ENCODE data around the gene CBX8. TPM values are rescaled to one million over a fixed set of nuclear protein-coding genes. Genes with fewer than 3 reads are reported as not detected.

CBX8 gene
- total and polyA plus RNA-seq, 2 of the 8 experiments (the other 6 are each of a cell fraction or from before 2014, with no cell fraction given), result 0.09 to 2.1 TPM

DNA sequence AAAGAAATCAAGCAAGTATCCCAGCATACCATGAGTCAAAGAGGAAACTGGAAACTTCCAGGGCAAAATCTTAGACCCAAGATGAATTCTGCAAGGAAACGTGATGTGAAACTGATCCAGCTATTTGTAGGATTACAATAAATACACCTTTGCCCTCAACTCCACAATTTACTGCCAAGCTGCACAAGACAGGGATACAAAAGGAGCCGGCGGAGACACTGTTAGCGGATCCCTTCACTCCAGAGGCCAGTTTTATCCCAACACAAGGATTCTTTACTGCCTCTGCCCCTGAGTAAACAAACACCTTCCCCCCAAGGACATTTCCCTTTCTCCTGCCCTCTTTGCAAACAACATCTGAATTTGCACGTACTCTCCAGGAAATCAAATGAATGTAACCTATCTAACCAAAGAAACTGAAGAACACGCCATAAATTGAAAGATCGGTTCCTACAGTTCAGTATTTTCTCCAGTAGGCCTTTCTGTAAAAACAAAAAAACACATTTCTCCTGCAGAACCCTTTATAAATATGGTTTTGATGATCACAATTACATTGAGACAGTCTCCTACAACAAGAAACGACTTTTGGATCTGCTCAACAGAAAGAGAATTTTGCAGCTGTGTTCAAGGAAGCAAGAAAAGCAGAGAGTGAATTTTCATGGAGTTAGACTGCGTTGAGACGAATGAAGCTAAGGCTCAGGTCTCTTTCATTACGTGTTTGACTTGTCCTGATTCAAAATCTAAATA, 20.3 kb downstream of the CBX8 start:
- Histone ChIP-seq H2BK120ac (replicated peaks; ENCODE audit: low read depth, low read length) (no peak overlapping the region), H3K36me3 (ENCODE audit: control insufficient read depth in 2 of 4, insufficient read depth in 4 of 4, low read length in 3 of 4) (peaks cover 9 to 22% (median 15%) of the 10 kb centered on the region in 4 experiments; a peak in 7 of 8 replicates), H4K5ac (ENCODE audit: insufficient read length, low read depth, low read length) (peak overlapping the region; percentile 12), H3K27ac (ENCODE audit: low read depth, low read length) (peak overlapping the region; percentile 74; the same call in 1 of the 2 replicates), H2BK15ac (ENCODE audit: low read length) (no peak overlapping the region), H2BK12ac (ENCODE audit: low read depth, low read length) (peak overlapping the region; percentile 3; the same call in 1 of the 2 replicates), H3K27me3 (replicated peaks in 1 of 4; ENCODE audit: control insufficient read depth in 3 of 4, extremely low read depth in 1 of 4, insufficient read depth in 3 of 4, low read length in 3 of 4) (no peaks in the 10 kb centered on the region; a peak in 2 of 7 replicates), H3K14ac (ENCODE audit: insufficient read length) (no peak overlapping the region), H3K4me2 (ENCODE audit: insufficient read depth in 1 of 2, low read depth in 2 of 2, low read length in 2 of 2) (peak overlapping the region; percentile 82 to 97), H3K9ac (replicated peaks in 1 of 4; ENCODE audit: extremely low read depth in 1 of 4, low read depth in 3 of 4, low read length in 3 of 4) (peak overlapping the region in 3 of 4 experiments; percentile 48 to 58 (median 53); a peak in 5 of 7 replicates), H3K23me2 (ENCODE audit: low read depth, low read length) (peaks cover 10% of the 10 kb centered on the region), H3K56ac (replicated peaks; ENCODE audit: insufficient read length, low read depth, low read length) (no peak overlapping the region), H3K4me3 (ENCODE audit: extremely low read depth in 1 of 4, insufficient read depth in 2 of 4, low read depth in 3 of 4, low read length in 4 of 4) (peak overlapping the region; percentile 38 to 71 (median 51)), H3K9me3 (ENCODE audit: insufficient read depth in 2 of 2, low read depth in 1 of 2, low read length in 1 of 2) (no peaks in the 10 kb centered on the region), H2BK20ac (ENCODE audit: low read length) (no peak overlapping the region; the same call in 1 of the 2 replicates), H2AK5ac (ENCODE audit: low read depth, low read length) (no peak overlapping the region), H4K20me1 (replicated peaks in 1 of 2; ENCODE audit: control insufficient read depth in 1 of 2, insufficient read depth in 2 of 2, low read length in 2 of 2) (peaks cover 14 to 23% of the 10 kb centered on the region in 2 experiments), H4K91ac (replicated peaks; ENCODE audit: insufficient read length, low read length) (no peak overlapping the region), H3K4me1 (replicated peaks in 1 of 4; ENCODE audit: control insufficient read depth in 3 of 4, insufficient read depth in 4 of 4, low read length in 3 of 4) (peaks cover 4 to 19% (median 15%) of the 10 kb centered on the region in 4 experiments), H2BK5ac (ENCODE audit: low read depth, low read length) (no peak overlapping the region), H3K23ac (ENCODE audit: insufficient read length) (no peak overlapping the region), H2AFZ (ENCODE audit: low read length) (no peak overlapping the region; the same call in 1 of the 2 replicates), H3K79me2 (ENCODE audit: control insufficient read depth in 1 of 2, insufficient read depth in 2 of 2, low read length in 2 of 2) (peaks cover 0 to 26% of the 10 kb centered on the region in 2 experiments; a peak in 2 of 4 replicates), H3K18ac (ENCODE audit: extremely low read depth, low read length) (no peak overlapping the region; the same call in 1 of the 2 replicates), H3K4ac (replicated peaks; ENCODE audit: insufficient read length, low read depth, low read length) (peak overlapping the region; percentile 17), H4K8ac (ENCODE audit: extremely low read depth, insufficient read depth, low read length) (no peak overlapping the region), H3K79me1 (ENCODE audit: low read depth, low read length) (peaks cover 18% of the 10 kb centered on the region)
- WGBS, 2 experiments (ENCODE audit: extremely low coverage in 1 of 2, insufficient coverage in 1 of 2, insufficient read length in 1 of 2, insufficient replicate concordance in 2 of 2, low coverage in 1 of 2, low lambda C conversion rate in 2 of 2, missing lambda C conversion rate in 1 of 2), result 24% methylated on average over 11 of the region's 11 CpGs; no CpG with 5 or more reads in 1 of the 2 experiments
- FAIRE-seq, result no peak
- CTCF ChIA-PET (ENCODE audit: partially characterized antibody), result interaction anchor here (0.7 to 5.9 kb wide), 15 partner anchors 8 to 194 kb away, joined by 3 to 90 read pairs (median 4); partner anchors contain the start of gene CBX4
- TF ChIP-seq SUZ12 (IDR thresholded peaks at IDR 0.05; ENCODE audit: low read length) (no peak), PHF8 (conservative IDR thresholded peaks at IDR 0.05; ENCODE audit: low read depth, low read length) (0 out of 2 replicates have a peak, but pooled peaks have one; percentile 11)
- POLR2A ChIA-PET (ENCODE audit: partially characterized antibody), result interaction anchor here (0.6 to 5.2 kb wide), 12 partner anchors 8 to 217 kb away, joined by 3 to 77 read pairs (median 3); partner anchors contain the start of gene CBX4
- DNase-seq (ENCODE audit: low read depth in 1 of 2, low spot score in 2 of 2), result no peak

All from H1 (cell line).